Measurements from ENCODE around the gene DNAJC21. TPM values are rescaled to one million over a fixed set of nuclear protein-coding genes. Genes with fewer than 3 reads are reported as not detected.

Gene DNAJC21
- total and polyA plus RNA-seq, 2 of the 4 experiments (the other 2 are of a cell fraction) = 8.8 to 12.7 TPM

- Histone ChIP-seq H3K36me3 (ENCODE audit: control insufficient read depth, insufficient read depth, low read length) (no peaks in the 10 kb centered on the region; the same call in none of the 2 replicates), H2BK20ac (ENCODE audit: low read depth, low read length) (no peak overlapping the region), H2AK5ac (ENCODE audit: low read depth, low read length) (no peak overlapping the region), H4K5ac (ENCODE audit: low read depth, low read length) (peak overlapping the region; percentile 30; the same call in 1 of the 2 replicates), H2BK5ac (ENCODE audit: low read depth, low read length, poor library complexity, severe bottlenecking) (peak overlapping the region; percentile 86), H2BK120ac (ENCODE audit: low read depth, low read length) (no peak overlapping the region), H3K18ac (ENCODE audit: low read depth, low read length) (peak overlapping the region; percentile 70), H3K4me3 (ENCODE audit: insufficient read depth, low read depth, low read length) (peak overlapping the region; percentile 98), H2BK15ac (ENCODE audit: low read depth, low read length) (no peak overlapping the region), H4K20me1 (ENCODE audit: insufficient read depth, low read length) (peaks cover 15% of the 10 kb centered on the region), H3K4me1 (ENCODE audit: control insufficient read depth, insufficient read depth, low read length) (peaks cover 5% of the 10 kb centered on the region; the same call in 1 of the 2 replicates), H3K4me2 (ENCODE audit: low read depth, low read length) (peak overlapping the region; percentile 87), H3K79me1 (ENCODE audit: low read depth in 1 of 2, low read length in 2 of 2) (peaks cover 13 to 50% of the 10 kb centered on the region in 2 experiments), H3K23ac (ENCODE audit: low read depth, low read length) (peak overlapping the region; percentile 50; the same call in 1 of the 2 replicates), H3K27me3 (ENCODE audit: control insufficient read depth, insufficient read depth, low read length) (no peaks in the 10 kb centered on the region), H3K56ac (ENCODE audit: extremely low read depth, insufficient read depth, low read length) (peak overlapping the region; percentile 69), H3K4ac (ENCODE audit: low read depth, low read length) (peak overlapping the region; percentile 69), H3K14ac (replicated peaks; ENCODE audit: low read depth, low read length) (peak overlapping the region; percentile 67; the same call in 1 of the 2 replicates), H3K9ac (ENCODE audit: low read depth, low read length) (peak overlapping the region; percentile 71), H4K8ac (ENCODE audit: low read depth in 2 of 2, low read length in 2 of 2) (peak overlapping the region in 1 of 2 experiments; percentile 10; a peak in 1 of 4 replicates), H4K91ac (ENCODE audit: insufficient read depth, low read depth, low read length) (no peak overlapping the region), H3K27ac (ENCODE audit: insufficient read depth, low read length) (peak overlapping the region; percentile 82), H3K9me3 (ENCODE audit: control insufficient read depth, insufficient read depth, low read length) (no peaks in the 10 kb centered on the region), H3K9me1 (ENCODE audit: insufficient read depth, low read length) (peaks cover 8% of the 10 kb centered on the region), H2AFZ (replicated peaks; ENCODE audit: low read length, poor library complexity) (peak overlapping the region; percentile 95), H2AK9ac (replicated peaks; ENCODE audit: low read depth, low read length, poor library complexity) (peak overlapping the region; percentile 91)
- ATAC-seq (ENCODE audit: low read depth) (peak; percentile 69), DNase-seq (peak; percentile 66)
- intact Hi-C loops (cut with micrococcal nuclease) (no loop called here), in situ Hi-C loops (cut with MboI; ENCODE audit: low sequenced_read_pairs) (no loop called here), dilution Hi-C loops (cut with HindIII; ENCODE audit: low sequenced_read_pairs, unreplicated experiment) (no loop called here)
- ChIA-PET CTCF (interaction anchor here (1.0 kb wide), 1 partner anchor 16 kb away, joined by 3 read pairs; no protein-coding TSS in a partner anchor), POLR2A (ENCODE audit: unreplicated experiment) (interaction anchor here (0.6 to 0.7 kb wide), 2 partner anchors 13 to 99 kb away, joined by 8 to 15 read pairs; no protein-coding TSS in a partner anchor)
- 0% methylated on average over 32 of the region's 70 CpGs; no CpG with 5 or more reads in 1 of the 2 experiments for WGBS, 2 experiments (ENCODE audit: extremely low coverage in 2 of 2, insufficient read length in 1 of 2)
- BruUV-seq (replicated peaks) = TSS peak; percentile 49
- TF ChIP-seq CEBPB (IDR thresholded peaks at IDR 0.05; ENCODE audit: low read depth, low read length) (no peak), CTCF (conservative IDR thresholded peaks at IDR 0.05; ENCODE audit: low read depth, low read length) (no peak), MXI1 (IDR thresholded peaks at IDR 0.05; ENCODE audit: borderline replicate concordance, low read depth, low read length) (peak; percentile 65; the same call in 1 of the 2 replicates), SMC3 (IDR thresholded peaks at IDR 0.05; ENCODE audit: low read depth, low read length) (no peak)
Measured at GRCh38 chr5:34929720-34930461, 532 bp downstream of the DNAJC21 start.

Data from IMR-90 (cell line).